Ascending aorta (tissue), 2 donors: ENCODE measurements around the gene RYR1. TPM values are rescaled to one million over a fixed set of nuclear protein-coding genes. Genes with fewer than 3 reads are reported as not detected.

Experiments used
- DNase-seq, 2 donors: peaks; one replicate each; pipeline ENCODE4 v3.0.0-alpha.2; 2019; ENCODE audit warnings: low spot score in 2 of 2
- H3K27ac ChIP-seq, 2 donors: fragments of 200-600 bp; sonication (generic); one replicate each; pipeline ENCODE4 v1.5.1; 2016 to 2017; ENCODE audit warnings: mild to moderate bottlenecking in 1 of 2
- H3K27me3 ChIP-seq: fragments of 200-600 bp; sonication (generic); one replicate; pipeline ENCODE4 v1.5.1; 2017
- H3K36me3 ChIP-seq, 2 donors: fragments of 200-600 bp; sonication (generic); one replicate each; pipeline ENCODE4 v1.5.1; 2016
- H3K4me1 ChIP-seq, 2 donors: fragments of 200-600 bp; sonication (generic); one replicate each; pipeline ENCODE4 v1.5.1; 2016 to 2017; ENCODE audit warnings: mild to moderate bottlenecking in 1 of 2
- H3K4me3 ChIP-seq, 2 donors: fragments of 200-600 bp; sonication (generic); one replicate each; pipeline ENCODE4 v1.5.1; 2016 to 2017; ENCODE audit warnings: mild to moderate bottlenecking in 1 of 2
- H3K9me3 ChIP-seq, 2 donors: fragments of 200-600 bp; sonication (generic); one replicate each; pipeline ENCODE4 v1.5.1; 2016
- CTCF ChIP-seq, 3 experiments: fragments of 200-600 bp in 2 of 3; fragments of 450-650 bp in 1 of 3; sonication (generic) in 2 of 3; IDR thresholded peaks; one replicate each; pipeline ENCODE4 v1.5.1; 2016 to 2019; ENCODE audit warnings: antibody characterized with exemption in 3 of 3, mild to moderate bottlenecking in 1 of 3, moderate library complexity in 1 of 3
- intact Hi-C: fragments of 100-400 bp; cut with DNase I; formaldehyde crosslinking; loops from one replicate; pipeline ENCODE4 v1.15.1; 2023
- total RNA-seq: library from RNA; depleted of rRNA; stranded (reverse); fragments of >200 nt; gene quantifications from one replicate; pipeline ENCODE4 v1.1.0, GENCODE V29; 2016

The RYR1 gene
- total RNA-seq, 1 donor from 2014 or later: 1.5 TPM

- intact Hi-C loops: no loop called here
- Histone ChIP-seq H3K36me3 (no peaks in the 10 kb centered on the region), H3K9me3 (no peaks in the 10 kb centered on the region), H3K27me3 (no peaks in the 10 kb centered on the region), H3K27ac (no peak overlapping the region), H3K4me3 (no peak overlapping the region), H3K4me1 (no peaks in the 10 kb centered on the region)
- no peak for TF ChIP-seq CTCF (IDR thresholded peaks at IDR 0.05)
- no peak for DNase-seq
Observed at GRCh38 chr19:38580080-38580479, 146.6 kb downstream of the RYR1 start.

GRCh38 chr19:38583219-38583984 is 149.9 kb downstream of the RYR1 start:
- H3K4me3 ChIP-seq: no peak overlapping the region
- H3K4me1 ChIP-seq: no peaks in the 10 kb centered on the region
- DNase-seq: no peak
- TF ChIP-seq CTCF (IDR thresholded peaks at IDR 0.05): no peak
- H3K27ac ChIP-seq: no peak overlapping the region
- no peaks in the 10 kb centered on the region for H3K36me3 ChIP-seq
- intact Hi-C loops: no loop called here
- H3K27me3 ChIP-seq: no peaks in the 10 kb centered on the region
- no peaks in the 10 kb centered on the region for H3K9me3 ChIP-seq

GRCh38 chr19:38583985-38584305 is 150.5 kb downstream of the RYR1 start:
- TF ChIP-seq CTCF (IDR thresholded peaks at IDR 0.05): no peak
- intact Hi-C loops: no loop called here
- DNase-seq: no peak
- H3K4me3 ChIP-seq: no peak overlapping the region
- no peak overlapping the region for H3K27ac ChIP-seq
- no peaks in the 10 kb centered on the region for H3K36me3 ChIP-seq
- H3K9me3 ChIP-seq: no peaks in the 10 kb centered on the region
- H3K4me1 ChIP-seq: no peaks in the 10 kb centered on the region
- no peaks in the 10 kb centered on the region for H3K27me3 ChIP-seq

- TF ChIP-seq CTCF (IDR thresholded peaks at IDR 0.05): no peak
- Histone ChIP-seq H3K9me3 (no peaks in the 10 kb centered on the region), H3K4me1 (no peaks in the 10 kb centered on the region), H3K27ac (no peak overlapping the region), H3K36me3 (no peaks in the 10 kb centered on the region), H3K27me3 (no peaks in the 10 kb centered on the region), H3K4me3 (no peak overlapping the region)
- intact Hi-C loops: no loop called here
- no peak for DNase-seq
Observed at GRCh38 chr19:38587562-38587961, 154.1 kb downstream of the RYR1 start.

- DNase-seq: no peak
- intact Hi-C loops: no loop called here
Observed at GRCh38 chr19:38588041-38588440, 154.6 kb downstream of the RYR1 start.

More at GRCh38 chr19:38588041-38588440, 154.6 kb downstream of the RYR1 start:
- Histone ChIP-seq H3K4me1 (no peaks in the 10 kb centered on the region), H3K27ac (no peak overlapping the region), H3K27me3 (no peaks in the 10 kb centered on the region), H3K36me3 (no peaks in the 10 kb centered on the region), H3K9me3 (no peaks in the 10 kb centered on the region), H3K4me3 (no peak overlapping the region)
- TF ChIP-seq CTCF (IDR thresholded peaks at IDR 0.05): no peak
